CD4-positive, alpha-beta T cell treated with Interleukin-21 for 1 hour (primary cell): ENCODE measurements around the gene PLEKHN1.
A peak's percentile ranks its signal among the peaks of the same experiment; 100 is the strongest.
"Not testable (repeated sequence)": the region's sequence is repeated elsewhere in the genome, so short reads cannot be mapped to it uniquely, and the experiment has no call there.

Experiments used
- DNase-seq: peaks from one replicate; pipeline ENCODE4 v3.0.0-alpha.2; 2020

PLEKHN1 gene

DNA sequence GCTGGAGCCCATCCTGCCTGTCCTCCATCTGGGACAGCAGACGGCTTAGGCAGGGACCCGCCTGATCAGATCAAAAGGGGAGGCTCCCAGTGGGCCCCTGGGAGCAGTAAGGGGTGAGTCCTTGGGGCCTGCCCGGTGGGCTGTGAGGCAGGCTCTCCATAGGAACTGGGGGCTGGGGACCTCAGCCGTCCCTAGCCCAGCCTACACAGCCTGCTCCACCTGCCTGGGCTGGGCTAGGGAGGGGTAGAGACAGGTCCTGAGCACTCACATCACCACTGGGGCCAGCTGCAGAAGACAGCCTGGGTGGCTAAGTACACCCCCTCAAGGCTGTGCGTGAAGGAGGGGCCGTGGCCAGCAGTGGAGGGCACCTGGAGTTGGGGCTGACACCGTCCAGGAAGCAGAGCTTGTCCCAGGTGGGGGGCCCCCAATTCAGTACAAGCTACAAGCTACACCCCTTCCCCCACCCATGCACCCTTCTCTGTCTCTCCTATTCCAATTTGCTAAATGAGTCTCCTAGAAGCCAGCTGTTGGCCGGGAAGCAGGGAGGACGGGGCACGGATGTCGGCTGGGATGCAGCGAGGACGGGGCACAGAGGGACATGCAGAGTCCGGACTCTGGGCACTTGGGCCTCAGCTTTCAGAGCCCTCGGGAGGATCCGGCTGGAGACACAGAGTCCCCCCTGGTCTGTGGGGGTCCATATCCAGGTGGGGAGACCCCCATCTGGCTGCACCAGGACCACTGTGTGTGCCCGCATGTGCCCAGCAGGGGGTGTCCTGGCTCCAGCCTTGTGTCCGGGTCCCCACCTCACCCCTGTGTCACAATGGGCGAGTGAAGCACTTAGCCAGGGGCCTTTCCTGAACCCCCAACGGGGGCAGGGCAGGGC is 48.8 kb downstream of the PLEKHN1 start:
- no peak for DNase-seq

DNA sequence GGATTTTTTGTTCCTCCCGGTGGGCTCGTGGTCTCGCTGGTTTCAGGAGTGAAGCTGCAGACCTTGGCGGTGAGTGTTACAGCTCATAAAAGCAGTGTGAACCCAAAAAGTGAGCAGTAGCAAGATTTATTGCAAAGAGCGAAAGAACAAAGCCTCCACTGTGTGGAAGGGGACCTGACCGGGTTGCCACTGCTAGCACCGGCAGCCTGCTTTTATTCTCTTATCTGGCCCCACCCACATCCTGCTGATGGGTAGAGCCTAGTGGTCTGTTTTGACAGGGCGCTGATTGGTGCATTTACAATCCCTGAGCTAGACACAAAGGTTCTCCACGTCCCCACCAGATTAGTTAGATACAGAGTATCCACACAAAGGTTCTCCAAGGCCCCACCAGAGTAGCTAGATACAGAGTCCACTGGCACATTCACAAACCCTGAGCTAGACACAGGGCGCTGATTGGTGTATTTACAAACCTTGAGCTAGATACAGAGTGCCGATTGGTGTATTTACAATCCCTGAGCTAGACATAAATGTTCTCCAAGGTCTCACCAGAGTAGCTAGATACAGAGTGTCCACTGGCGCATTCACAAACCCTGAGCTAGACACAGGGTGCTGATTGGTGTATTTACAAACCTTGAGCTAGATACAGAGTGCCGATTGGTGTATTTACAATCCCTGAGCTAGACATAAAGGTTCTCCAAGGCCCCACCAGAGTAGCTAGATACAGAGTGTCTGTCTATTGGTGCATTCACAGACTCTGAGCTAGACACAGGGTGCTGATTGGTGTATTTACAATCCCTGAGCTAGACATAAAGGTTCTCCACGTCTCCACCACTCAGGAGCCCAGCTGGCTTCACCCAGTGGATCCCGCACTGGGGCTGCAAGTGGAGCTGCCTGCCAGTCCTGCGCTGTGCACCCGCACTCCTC is 51.4 kb downstream of the PLEKHN1 start:
- not testable (repeated sequence) for DNase-seq

GRCh38 chr1:1018321-1018685 is 52.0 kb downstream of the PLEKHN1 start:
- not testable (repeated sequence) for DNase-seq

- DNase-seq: peak; percentile 79
Observed at GRCh38 chr1:1019122-1019999, 53.1 kb downstream of the PLEKHN1 start.

DNA sequence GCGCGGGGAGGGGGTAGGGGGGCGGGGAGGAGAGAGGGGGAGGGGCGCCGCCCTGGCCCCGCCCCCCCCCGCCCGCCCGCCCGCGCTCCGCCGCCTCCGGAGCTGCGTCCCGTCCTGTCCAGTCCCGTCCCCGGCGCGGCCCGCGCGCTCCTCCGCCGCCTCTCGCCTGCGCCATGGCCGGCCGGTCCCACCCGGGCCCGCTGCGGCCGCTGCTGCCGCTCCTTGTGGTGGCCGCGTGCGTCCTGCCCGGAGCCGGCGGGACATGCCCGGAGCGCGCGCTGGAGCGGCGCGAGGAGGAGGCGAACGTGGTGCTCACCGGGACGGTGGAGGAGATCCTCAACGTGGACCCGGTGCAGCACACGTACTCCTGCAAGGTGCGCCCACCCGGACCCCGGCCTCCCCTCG is 53.7 kb downstream of the PLEKHN1 start, which contains the start of gene AGRN:
Gene AGRN, plus strand, starts transcription at position 121 of the 405 bp plus-strand sequence. Its CDS starts 53 bp downstream, at position 174.
- no peak for DNase-seq

DNA sequence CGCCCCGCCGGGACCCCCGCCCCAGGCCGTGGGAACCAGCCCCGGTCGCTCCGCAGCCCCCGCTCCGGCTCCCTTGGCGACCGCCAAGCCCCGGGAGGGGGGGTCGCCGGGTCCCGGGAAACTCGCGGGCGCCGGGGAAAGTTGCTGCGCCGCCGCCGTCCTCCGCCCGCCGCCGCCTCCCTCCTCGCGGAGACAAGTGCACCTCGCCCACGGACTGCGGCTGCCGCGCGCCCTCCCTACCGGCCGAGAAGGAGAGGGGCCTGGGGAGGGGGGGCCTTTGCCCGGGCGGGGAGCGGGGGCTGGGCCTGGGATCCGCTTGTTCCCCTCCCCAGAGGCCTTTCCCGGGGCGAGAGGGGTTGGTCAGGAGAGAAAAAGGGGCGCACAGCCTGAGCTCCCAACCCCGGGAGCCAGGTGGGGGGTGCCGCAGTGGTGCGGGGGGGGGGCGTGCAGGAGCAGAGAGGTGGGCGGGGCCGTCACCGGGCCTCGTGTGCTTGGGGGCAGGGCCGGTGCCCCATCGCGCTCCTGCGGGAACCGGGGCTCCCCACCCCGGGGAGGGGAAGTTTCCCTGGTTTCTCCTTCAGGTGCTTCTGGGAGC is 54.2 kb downstream of the PLEKHN1 start:
- DNase-seq: no peak

DNA sequence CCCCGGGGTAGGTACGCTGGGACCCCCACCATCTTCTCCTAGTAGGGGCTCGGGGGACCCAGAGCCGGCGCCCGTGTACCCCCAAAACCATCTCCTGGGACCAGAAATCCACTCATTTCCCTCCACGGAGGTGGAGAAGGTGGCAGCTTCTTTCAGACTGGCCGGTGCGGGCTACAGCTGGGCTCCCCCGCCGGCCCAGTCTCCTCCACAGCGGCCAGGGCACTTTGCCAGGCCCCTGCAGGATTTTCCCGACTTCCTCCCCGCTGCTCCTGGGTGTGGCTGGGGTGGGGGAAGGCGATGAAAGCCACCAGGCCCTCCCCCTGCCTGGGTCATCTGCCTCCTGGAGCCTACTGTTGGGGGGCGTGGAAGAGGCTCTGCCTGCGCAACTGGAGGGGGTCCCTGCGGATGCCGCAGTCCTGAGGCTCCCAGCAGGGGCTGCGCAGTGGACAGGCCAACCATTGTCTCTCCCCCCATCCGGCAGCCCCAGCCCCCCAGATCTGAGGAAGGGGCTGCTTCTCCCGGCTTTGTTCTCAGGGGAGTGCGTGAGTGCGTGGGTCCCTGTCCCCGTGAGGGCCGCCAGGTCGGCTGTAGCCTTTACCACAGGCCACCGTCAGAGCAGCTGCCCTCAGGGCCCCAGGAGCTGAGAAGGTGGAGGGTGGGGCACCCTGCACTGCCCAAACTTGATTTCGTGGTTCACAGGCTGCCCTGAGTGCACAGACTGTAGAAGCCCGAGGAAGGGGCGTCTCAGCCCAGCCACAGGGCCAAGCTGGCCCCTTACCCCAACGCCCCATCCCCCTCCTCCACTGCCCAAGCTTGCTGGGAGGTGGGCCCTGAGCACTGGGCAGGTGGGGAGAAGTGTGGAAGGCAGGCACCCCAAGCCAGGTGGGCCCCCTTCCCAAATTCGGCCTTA is 55.0 kb downstream of the PLEKHN1 start:
- no peak for DNase-seq

GRCh38 chr1:1021920-1022259 is 55.6 kb downstream of the PLEKHN1 start:
- DNase-seq: no peak

- no peak for DNase-seq
Observed at GRCh38 chr1:1022302-1023009, 56.2 kb downstream of the PLEKHN1 start.

- DNase-seq: no peak
Observed at GRCh38 chr1:1023700-1024099, 57.4 kb downstream of the PLEKHN1 start.

- no peak for DNase-seq
Observed at GRCh38 chr1:1024149-1024770, 58.0 kb downstream of the PLEKHN1 start.

DNA sequence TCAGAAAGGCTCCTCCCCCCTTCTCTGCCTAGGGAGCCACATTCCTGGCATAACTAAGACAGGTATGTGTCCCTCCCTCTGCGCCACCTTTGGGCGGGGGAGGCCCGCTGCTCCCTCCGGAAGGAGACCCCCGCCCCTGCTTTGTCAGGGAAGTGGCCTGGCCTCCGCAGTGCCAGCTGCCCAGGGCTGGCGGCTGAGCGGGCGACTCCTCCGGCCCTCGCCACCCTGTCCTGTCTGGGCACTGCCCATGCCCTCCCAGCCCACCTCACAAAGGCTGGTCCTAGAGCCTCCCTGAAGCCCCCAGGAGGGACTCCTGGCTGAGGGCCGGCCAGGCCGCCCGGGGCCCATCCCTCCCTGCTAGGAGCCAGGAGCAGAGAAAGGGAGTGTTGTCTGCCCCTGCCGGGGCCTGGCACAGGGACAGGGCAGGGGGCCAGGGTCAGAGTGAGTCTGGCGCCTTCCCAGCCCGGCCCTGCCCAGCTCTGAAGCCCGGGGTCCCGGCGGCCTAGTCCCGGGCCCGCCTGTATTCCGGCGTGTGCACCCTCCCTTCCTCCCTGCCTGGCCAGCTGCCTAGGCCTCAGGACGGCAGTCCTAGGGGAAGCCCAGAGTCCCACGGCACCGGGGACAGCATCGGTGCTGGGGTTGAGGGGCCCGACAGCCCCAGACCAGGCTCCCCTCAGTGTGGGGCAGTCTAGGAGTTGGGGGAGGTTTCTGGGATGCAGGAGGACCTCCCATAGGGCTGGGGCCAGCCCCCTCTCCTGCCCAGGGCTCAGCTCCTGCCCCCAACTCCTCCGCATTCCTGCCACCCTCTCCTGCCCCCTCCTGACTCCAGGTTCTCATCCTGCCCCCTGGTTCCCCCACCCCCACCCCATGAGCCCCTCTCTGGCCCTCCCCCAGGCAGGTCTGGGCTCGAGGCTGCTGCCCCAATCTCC is 58.8 kb downstream of the PLEKHN1 start:
- DNase-seq: no peak
